NOMO-1 (cell line): Measurements from ENCODE around the gene NDUFV2.
"Not testable (repeated sequence)": the region's sequence is repeated elsewhere in the genome, so short reads cannot be mapped to it uniquely, and the experiment has no call there.

Experiments
- DNase-seq, 2 experiments: peaks; one replicate each; lab custom pipeline; 2025; ENCODE audit not compliant: unreplicated experiment in 2 of 2; lab: John Stamatoyannopoulos, UW

Gene NDUFV2

DNA sequence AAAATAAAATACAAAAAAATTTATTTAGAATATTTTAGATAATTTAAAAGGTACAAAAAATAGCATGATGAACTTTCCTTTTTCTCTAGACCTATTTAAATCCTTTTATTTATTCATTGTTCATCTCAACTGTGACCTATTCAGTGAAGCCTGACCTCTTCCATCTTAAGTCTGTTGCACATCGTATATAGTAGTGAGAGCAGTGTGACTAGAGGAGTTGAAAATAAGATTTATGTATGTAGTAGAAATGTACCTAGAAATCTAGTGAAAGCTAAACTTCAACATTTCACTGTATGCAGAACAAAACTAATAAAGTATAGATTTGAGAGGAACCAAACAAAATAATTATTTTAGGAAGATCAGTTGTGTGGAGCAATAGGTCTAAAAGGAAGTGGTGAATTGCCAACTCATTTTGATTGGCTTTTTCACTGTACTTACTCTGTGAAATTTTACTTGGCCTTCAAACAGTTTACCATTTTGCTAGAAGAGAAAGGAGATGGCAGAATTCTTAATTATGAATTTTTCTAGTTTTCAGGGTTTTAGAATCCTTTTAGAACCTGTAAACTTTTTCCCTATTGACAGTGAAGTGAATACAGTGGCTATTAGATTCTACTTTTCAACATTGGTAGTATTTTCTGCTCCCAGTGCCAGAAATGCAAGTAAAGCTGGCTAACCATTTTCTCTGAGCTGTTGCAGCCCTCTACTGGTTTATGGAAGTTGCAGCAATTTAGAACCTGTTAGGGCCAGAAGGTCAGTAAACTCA is 45.1 kb downstream of the NDUFV2 start:
- peak; percentile 80 to 92 for DNase-seq

DNA sequence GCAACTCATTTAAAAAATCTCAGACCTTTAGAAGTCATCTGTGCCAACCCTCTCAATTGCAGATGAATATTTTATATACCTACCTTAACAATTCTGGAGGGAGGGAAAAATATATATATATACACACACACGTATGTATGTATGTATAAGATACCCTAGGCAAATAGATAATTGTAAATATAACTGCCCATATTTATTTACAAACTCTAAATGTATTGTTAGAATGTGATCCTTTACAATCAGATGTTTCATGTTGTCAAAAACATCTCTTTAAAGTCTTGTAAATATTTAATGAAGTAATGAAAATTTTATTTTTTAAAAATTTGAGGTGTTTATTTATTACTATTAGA is 45.7 kb downstream of the NDUFV2 start:
- DNase-seq: no peak

DNA sequence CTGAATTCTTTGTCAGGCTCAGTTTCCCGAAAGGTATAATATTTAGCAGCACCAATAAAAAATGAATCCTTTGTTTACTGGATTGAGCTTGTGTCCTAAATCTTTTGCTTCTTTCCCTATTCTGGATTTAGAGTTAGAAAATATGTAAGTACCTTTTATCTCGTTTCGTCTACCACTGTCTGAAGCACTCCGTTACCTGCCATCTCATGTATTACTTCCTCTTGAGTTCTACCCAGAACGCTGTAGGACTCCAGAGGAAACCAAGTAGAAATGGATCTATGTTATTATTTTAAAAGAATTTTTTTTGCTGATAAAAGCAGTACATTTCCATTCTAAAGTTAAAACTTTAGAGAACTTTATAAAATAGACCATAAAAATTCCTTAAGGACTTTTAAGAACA is 47.6 kb downstream of the NDUFV2 start:
- DNase-seq: no peak

DNA sequence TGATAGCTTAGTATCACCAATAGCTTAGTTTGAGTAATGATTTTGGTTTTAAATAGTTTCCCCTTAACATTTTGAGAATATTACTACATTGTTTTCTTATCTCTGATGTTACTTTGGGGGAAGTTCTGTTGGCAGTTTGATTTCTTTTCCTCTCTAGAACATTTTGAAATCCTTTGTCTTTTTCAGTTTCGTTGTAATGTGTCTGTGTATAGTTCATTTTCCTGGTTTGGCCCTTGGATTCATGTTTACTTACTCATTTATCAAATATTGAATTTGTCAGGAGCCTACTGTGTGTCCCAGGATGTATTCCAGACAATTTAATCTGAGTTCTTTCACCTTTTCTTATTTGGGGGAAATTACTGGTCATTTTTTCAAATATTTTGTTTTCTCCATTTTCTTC is 50.8 kb downstream of the NDUFV2 start:
- peak in 1 of 2 experiments; percentile 57 for DNase-seq

DNA sequence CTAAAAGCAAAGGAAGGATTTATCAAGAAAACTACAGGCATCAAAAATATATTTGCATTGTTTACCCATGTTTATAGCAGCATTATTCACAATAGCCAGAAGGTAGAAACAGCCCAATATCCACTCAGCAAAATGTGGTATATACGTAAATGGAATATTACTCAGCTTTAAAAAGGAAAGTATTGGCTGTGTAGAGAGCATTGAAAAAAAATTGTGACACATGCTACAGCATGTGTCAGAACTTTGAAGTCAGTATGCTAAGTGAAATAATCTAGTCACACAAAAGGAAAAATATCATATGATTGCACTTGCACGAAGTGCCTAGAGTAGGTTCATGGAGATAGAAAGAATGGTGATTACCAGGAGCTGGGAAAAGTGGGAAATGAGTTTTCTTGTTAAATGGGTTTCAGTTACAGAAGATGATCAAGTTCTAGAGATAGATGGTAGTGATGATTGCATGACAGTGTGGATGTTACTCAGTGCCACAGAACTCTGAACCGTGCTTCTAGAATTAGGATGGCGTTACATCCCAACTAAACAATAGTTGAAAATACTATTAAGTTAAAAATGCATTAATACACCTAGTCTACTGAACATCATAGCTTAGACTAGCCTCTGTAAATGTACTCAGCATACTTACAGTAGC is 54.2 kb downstream of the NDUFV2 start:
- DNase-seq: no peak

DNA sequence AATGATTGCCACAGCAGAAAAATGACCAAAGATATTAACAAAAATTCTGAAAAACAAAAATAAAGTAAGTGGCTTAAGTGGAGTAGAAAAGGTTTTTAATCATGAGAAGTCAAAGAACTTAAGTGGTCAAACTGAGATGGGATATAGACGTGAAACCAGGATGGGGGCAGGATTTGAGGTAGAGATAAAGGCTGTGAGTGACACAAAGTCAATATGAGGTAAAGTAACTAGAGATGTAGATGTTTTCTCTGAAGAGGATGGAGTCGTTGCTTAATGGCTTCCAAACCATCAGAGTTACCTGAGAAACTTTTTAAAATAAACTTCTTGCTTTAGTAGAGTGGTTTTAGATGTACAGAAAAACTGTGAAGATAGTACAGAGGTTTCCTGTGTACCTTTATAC is 55.3 kb downstream of the NDUFV2 start:
- no peak for DNase-seq

DNA sequence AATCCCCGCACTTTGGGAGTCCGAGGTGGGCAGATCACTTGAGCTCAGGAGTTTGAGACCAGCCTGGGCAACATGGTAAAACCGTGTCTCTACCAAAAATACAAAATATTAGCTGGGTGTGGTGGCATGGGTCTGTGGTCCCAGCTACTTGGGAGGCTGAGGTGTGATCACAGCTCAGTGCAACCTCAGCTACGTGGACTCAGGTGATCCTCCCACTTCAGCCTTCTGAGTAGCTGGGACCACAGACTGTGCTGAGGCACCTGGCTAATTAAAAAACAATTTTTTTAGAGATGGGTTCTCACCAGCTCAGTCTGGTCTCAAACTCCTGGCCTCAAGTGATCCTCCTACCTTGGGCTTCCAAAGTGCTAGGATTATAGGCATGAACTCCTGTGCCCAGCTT is 57.5 kb downstream of the NDUFV2 start:
- DNase-seq: no peak

DNA sequence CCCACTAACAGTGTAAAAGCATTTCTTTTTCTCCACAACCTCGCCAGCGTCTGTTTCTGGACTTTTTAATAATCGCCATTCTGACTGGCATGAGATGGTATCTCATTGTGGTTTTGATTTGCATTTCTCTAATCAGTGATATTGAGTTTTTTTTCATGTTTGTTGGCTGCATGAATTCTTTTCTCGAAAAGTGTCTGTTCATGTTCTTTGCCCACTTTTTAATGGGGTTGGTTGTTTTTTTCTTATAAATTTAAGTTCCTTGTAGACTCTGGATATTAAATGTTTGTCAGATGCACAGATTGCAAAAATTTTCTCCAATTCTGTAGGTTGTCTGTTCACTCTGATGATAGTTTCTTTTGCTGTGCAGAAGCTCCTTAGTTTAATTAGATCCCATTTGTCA is 60.2 kb downstream of the NDUFV2 start:
- not testable (repeated sequence) for DNase-seq

DNA sequence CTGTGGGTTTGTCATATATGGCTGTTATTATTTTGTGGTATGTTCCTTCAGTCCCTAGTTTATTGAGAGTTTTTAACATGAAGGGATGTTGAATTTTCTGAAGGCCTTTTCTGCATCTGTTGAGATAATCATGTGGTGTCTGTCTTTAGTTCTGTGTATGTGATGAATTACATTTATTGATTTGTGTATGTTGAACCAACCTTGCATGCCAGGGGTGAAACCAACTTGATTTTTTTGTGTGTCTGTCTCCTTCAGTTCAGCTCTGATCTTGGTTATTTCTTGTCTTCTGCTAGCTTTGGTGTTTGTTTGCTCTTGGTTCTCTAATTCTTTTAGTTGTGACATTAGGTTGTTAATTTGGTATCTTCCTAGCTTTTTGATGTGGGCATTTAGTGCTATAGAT is 61.6 kb downstream of the NDUFV2 start:
- not testable (repeated sequence) for DNase-seq

DNA sequence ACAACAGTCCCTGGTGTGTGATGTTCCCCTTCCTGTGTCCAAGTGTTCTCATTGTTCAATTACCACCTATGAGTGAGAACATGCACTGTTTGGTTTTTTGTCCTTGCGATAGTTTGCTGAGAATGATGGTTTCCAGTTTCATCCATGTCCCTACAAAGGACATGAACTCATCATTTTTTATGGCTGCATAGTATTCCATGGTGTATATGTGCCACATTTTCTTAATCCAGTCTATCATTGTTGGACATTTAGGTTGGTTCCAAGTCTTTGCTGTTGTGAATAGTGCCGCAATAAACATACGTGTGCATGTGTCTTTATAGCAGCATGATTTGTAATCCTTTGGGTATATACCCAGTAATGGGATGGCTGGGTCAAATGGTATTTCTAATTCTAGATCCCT is 63.4 kb downstream of the NDUFV2 start:
- not testable (repeated sequence) for DNase-seq

DNA sequence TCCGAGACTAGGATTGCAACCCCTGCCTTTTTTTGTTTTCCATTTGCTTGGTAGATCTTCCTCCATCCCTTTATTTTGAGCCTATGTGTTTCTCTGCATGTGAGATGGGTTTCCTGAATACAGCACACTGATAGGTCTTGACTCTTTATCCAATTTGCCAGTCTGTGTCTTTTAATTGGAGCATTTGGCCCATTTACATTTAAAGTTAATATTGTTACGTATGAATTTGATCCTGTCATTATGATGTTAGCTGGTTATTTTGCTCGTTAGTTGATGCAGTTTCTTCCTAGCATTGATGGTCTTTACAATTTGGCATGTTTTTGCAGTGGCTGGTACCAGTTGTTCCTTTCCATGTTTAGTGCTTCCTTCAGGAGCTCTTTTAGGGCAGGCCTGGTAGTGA is 67.0 kb downstream of the NDUFV2 start:
- DNase-seq: not testable (repeated sequence)

DNA sequence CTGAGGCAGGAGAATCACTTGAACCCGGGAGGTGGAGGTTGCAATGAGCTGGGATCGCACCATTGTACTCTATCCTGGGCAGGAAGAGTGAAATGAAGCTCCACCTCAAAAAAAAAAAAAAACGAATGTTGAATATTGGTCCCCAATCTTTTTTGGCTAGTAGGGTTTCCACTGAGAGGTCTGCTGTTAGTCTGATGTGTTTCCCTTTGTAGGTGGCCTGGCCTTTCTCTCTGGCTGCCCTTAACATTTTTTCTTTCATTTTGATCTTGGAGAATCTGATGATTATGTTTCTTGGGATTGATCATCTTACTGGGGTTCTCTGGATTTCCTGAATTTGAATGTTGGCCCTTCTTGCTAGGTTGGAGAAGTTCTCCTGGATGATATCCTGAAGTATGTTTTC is 69.4 kb downstream of the NDUFV2 start:
- DNase-seq: not testable (repeated sequence)

DNA sequence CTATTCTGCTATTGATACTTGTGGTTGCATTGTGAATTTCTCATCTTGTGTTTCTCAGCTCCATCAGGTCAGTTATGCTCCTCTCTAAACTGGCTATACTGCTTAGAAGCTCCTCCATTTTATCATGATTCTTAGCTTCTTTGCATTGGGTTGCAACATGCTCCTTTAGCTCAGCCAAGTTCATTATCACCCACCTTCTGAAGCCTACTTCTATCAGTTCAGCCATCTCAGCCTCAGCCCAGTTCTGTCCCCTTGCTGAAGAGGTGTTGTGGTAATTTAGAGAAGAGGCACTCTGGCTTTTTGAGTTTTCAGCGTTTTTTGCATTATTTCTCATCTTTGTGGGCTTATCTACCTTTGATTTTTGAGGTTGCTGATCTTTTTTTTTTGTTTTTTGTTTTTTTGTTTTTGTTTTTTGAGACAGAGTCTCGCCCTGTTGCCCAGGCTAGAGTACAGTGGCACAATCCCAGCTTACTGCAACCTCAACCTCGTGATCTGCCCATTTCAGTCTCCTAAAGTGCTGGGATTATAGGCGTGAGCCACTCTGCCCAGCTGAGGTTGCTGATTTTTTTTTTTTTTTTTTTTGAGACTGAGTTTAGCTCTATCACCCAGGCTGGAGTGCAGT is 70.1 kb downstream of the NDUFV2 start:
- DNase-seq: no peak

DNA sequence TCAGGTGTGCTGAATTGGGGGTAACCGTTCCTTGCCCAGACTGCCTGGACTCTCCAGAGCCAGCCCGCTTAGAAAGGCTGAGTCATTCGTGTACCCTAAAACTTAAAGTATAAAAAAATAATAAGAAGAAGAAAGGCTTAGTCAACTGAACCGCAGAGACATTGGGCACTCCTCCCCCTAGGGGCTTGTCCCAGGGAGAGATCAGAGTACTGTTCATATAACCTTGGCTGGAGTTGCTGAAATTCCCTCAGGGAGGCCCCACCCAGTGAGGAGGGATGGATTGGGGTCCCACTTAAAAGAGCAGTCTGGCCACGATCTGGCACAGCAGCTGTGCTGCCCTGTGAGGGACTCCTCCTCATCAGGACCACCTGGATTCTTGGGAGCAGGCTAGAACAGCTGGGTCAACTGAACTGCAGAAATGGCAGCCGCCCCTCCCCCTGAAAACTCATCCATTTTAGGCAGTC is 71.3 kb downstream of the NDUFV2 start:
- no peak for DNase-seq

DNA sequence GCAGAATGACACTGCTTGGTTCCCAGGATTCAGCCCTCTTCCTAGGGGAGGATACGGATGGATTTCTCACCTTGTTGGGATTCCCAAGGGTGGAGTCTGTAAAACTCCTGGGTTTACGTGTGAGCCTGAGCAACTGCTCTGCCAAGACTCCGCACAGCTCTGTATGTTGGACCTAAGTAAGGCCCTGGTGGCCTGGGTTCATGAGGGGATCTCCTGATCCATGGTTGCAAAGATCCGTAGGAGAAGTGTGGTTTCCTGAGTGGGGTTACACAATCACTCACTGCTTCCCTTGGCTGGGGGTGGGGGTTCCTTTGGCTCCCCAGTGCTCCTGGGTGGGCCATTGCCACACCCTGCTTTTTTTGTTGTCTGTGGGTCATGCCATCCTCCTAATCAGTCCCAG is 71.8 kb downstream of the NDUFV2 start:
- DNase-seq: no peak

DNA sequence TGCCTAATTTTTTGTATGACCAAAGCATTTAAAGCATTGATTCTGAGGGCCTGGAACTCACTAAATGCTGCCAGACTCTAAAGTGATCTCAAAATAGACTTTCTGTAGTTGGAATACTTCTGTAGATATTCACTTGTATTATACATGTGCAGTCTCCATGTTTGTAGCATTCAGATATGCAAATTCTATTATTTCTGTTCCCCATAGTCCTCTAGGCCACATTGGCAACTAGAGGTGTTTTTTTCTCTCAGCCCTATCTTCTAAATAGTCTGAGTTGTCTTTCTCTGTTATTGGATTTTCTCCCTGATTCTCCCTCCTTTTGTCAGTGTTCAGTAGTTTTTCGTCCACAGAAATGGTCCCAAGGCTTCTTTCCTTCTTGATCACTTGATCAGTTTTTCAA is 72.6 kb downstream of the NDUFV2 start:
- no peak for DNase-seq

DNA sequence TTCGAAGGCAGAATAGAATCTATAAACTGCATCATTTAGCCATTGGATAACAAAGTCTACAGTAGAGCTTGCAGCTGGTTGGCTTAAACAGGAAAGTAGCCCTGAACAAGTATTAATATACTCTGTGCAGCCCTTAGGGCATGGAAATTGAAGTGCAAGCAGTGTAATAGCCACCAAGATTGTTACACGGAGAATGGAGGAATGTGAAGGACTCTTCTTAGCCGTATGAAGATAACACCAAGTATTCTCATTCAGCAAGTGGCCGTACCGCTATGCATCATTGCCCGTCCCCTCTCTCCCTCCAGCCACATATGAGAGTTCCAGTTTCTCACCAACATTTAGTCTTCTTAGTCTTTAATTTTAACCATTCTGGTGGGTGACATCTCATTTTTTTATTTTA is 74.5 kb downstream of the NDUFV2 start:
- no peak for DNase-seq

DNA sequence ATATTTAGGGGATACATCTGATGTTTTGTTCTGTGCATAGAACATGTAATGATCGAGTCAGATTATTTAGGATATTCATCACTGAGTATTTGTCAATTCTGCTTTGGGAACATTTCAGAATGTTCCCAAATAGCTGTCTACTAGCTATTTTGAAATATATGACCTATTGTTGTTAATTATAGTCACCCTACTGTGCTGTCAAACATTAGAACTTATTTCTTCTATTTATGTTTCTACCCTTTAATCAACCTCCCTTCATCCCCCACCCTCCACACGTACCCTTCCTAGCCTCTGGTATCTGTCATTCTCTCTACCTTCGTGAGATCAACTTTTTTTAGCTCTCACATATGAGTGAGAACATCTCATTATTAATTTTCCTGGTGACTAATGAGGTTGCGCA is 75.0 kb downstream of the NDUFV2 start:
- no peak for DNase-seq

DNA sequence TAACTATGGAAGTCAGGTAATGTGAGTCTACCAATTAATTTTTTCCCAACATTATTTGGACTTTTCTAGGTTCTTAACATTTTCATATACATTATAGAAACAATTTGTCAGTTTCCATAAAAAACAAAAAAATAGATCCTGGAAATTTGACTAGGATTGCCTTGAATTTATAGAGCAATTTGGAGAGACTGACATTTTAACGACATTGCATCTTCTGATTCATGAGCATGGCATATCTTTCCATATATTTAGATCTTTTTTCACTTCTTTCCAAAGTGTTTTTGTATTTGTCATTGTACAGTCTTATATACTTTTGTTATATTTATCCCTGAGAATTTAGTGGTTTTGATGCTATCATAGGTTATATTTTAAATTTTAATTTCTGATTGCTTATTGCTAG is 76.1 kb downstream of the NDUFV2 start:
- DNase-seq: no peak

DNA sequence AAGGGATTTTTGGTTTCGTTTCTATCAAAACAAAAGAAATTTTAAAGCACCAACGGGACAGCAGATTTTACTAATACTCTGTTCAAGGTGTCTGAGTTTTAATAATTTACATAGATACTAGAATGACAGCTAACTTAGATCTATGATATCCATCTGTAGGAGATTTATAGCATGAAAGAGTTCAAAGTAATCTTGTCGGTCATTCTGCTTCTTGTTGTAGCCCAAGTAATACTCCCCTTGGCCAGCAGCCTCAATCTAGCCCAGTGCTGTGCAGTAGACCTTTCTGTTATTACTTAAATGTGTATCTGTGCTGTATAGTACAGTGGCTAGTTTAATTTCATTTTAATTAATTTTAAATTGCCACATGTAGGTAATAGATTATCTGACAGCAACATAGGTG is 78.8 kb downstream of the NDUFV2 start:
- DNase-seq: no peak

DNA sequence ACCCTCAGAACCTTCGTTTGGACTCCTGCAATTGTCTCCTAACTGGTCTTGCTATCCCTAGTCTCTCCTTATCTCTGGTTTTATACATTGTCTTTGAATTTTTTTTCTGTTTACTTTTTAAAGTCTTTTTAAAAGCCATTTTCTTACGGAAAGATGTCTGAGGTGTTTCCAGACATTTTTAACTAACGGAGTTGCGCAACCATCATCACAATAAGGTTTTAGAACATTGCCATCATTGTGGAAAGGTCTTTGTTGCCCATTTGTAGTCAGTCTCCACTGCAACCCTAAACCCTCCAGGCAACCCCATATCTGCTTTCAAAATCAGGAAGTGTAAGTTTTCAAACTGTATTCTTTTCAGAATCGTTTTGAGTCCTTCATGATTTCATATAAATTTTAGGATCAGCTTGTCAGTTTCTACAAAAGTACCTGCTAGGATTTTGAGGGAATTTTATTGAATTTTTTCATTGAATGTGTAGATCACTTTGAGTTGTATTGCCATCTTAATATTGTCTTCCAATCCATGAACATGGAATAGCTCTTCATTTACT is 80.4 kb downstream of the NDUFV2 start:
- DNase-seq: no peak
